ENCODE results near the gene PTTG1IP. TPM values are rescaled to one million over a fixed set of nuclear protein-coding genes. Genes with fewer than 3 reads are reported as not detected.

The PTTG1IP gene
- polyA plus RNA-seq, 1 donor (not counting 4 experiments of a cell fraction or from before 2014, with no cell fraction given): 132 TPM

DNA sequence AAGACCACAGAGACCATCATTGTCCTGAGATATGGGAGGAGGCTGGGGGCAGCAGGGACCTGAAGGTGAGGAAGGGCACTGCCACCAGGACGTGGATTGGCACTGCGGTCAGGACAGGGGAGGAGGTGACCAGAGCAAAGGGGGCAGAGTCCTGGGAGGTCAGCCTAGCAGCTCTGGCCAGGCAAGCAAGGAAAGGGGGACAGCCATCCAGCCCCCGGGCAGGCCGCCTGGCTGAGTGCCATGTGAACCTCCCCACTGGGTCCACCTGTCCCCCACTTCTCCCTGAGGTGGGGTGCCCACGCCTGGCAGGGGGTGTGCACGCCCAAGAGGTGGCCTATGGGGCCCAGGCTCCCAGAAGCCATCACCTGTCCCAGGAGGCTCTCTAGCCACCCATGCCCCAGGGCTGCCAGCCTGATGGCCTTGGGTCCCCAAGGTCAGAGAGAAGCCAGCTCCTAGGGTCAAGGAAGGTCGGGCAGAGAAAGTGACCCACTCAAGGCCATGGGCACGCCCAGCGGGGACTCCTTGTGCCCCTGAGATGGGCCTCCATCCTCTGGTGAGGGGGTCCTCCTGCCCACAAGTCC is 17.6 kb upstream of the PTTG1IP start:
- Histone ChIP-seq H3K4me3 (ENCODE audit: control insufficient read depth in 2 of 3, extremely low read depth in 1 of 3, insufficient read depth in 2 of 3, low read depth in 1 of 3, low read length in 3 of 3) (no peak overlapping the region), H3K27ac (ENCODE audit: control insufficient read depth, insufficient read depth, low read length) (no peak overlapping the region), H3K9me1 (ENCODE audit: control insufficient read depth, extremely low read depth, insufficient read depth, low read length) (no peaks in the 10 kb centered on the region), H3K9ac (ENCODE audit: control insufficient read depth, extremely low read depth, insufficient read depth, low read length) (no peak overlapping the region), H3K4me2 (ENCODE audit: control insufficient read depth, extremely low read depth, insufficient read depth, low read depth, low read length) (no peak overlapping the region), H3K9me3 (ENCODE audit: control insufficient read depth, low read depth, low read length) (no peaks in the 10 kb centered on the region), H3K4me1 (ENCODE audit: control insufficient read depth, extremely low read depth, insufficient read depth, low read length) (peaks cover 12% of the 10 kb centered on the region), H3K36me3 (ENCODE audit: control insufficient read depth in 2 of 2, extremely low read depth in 1 of 2, insufficient read depth in 2 of 2, low read length in 2 of 2) (no peaks in the 10 kb centered on the region), H4K20me1 (ENCODE audit: control insufficient read depth, extremely low read depth, insufficient read depth, low read length) (no peaks in the 10 kb centered on the region), H3K27me3 (ENCODE audit: control insufficient read depth, extremely low read depth, insufficient read depth, low read length) (peaks cover 81% of the 10 kb centered on the region), H3K79me2 (ENCODE audit: control insufficient read depth, insufficient read depth, low read length) (no peaks in the 10 kb centered on the region), H2AFZ (ENCODE audit: control insufficient read depth, low read length) (no peak overlapping the region)
- no peak for DNase-seq (ENCODE audit: low read depth, low spot score)
- no peak for TF ChIP-seq EZH2 (IDR thresholded peaks at IDR 0.05; ENCODE audit: low read length)
- no peak for TF ChIP-seq CTCF (optimal IDR thresholded peaks at IDR 0.05 in 1 of 3, IDR thresholded peaks at IDR 0.05 in 1 of 3, conservative IDR thresholded peaks at IDR 0.05 in 1 of 3; ENCODE audit: extremely low read depth in 1 of 3, insufficient read depth in 2 of 3, low read length in 3 of 3)
- no peak for FAIRE-seq
- dilution Hi-C loops (cut with MboI; ENCODE audit: extremely low pct_ligation_motif_present, low sequenced_read_pairs): no loop called here

DNA sequence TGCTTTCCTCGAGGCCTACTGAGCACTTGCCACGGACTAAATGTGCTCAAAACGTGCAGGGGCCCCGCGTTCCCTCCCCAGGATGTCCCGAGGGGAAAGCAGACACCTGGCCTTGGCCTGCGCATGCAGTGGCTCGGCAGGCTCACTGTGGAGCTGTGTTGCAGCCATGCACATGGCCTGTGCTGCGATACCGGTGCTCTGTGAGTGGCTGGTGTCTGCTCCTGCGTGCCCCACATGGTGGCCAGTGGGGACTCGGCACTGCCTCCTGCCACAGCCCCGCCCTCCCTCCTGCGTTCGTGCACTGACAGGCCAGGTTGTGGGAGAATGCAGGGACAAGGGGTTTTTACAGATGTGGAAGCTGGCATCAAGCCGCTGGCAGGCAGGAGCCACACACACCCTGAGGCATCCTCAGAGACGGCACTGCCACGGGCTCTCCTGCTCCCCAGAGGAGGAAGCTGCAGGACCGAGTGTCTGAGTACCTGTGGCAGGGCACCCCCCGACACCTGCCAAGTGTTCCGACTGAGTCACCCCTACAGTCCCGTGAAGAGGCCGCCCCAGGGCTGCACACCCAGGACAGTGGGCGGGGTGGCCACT is 16.9 kb upstream of the PTTG1IP start:
- Histone ChIP-seq H3K79me2 (ENCODE audit: control insufficient read depth, insufficient read depth, low read length) (no peaks in the 10 kb centered on the region), H3K36me3 (ENCODE audit: control insufficient read depth in 2 of 2, extremely low read depth in 1 of 2, insufficient read depth in 2 of 2, low read length in 2 of 2) (no peaks in the 10 kb centered on the region), H3K4me3 (ENCODE audit: control insufficient read depth in 2 of 3, extremely low read depth in 1 of 3, insufficient read depth in 2 of 3, low read depth in 1 of 3, low read length in 3 of 3) (peak overlapping the region in 1 of 3 experiments; percentile 7), H2AFZ (ENCODE audit: control insufficient read depth, low read length) (no peak overlapping the region), H3K4me1 (ENCODE audit: control insufficient read depth, extremely low read depth, insufficient read depth, low read length) (peaks cover 12% of the 10 kb centered on the region), H3K4me2 (ENCODE audit: control insufficient read depth, extremely low read depth, insufficient read depth, low read depth, low read length) (peak overlapping the region; percentile 37), H3K27ac (ENCODE audit: control insufficient read depth, insufficient read depth, low read length) (no peak overlapping the region), H3K27me3 (ENCODE audit: control insufficient read depth, extremely low read depth, insufficient read depth, low read length) (peaks cover 87% of the 10 kb centered on the region), H3K9ac (ENCODE audit: control insufficient read depth, extremely low read depth, insufficient read depth, low read length) (no peak overlapping the region), H3K9me1 (ENCODE audit: control insufficient read depth, extremely low read depth, insufficient read depth, low read length) (no peaks in the 10 kb centered on the region), H4K20me1 (ENCODE audit: control insufficient read depth, extremely low read depth, insufficient read depth, low read length) (no peaks in the 10 kb centered on the region), H3K9me3 (ENCODE audit: control insufficient read depth, low read depth, low read length) (no peaks in the 10 kb centered on the region)
- FAIRE-seq: no peak
- dilution Hi-C loops (cut with MboI; ENCODE audit: extremely low pct_ligation_motif_present, low sequenced_read_pairs): no loop called here
- TF ChIP-seq EZH2 (IDR thresholded peaks at IDR 0.05; ENCODE audit: low read length) (no peak), CTCF (optimal IDR thresholded peaks at IDR 0.05 in 1 of 3, IDR thresholded peaks at IDR 0.05 in 1 of 3, conservative IDR thresholded peaks at IDR 0.05 in 1 of 3; ENCODE audit: extremely low read depth in 1 of 3, insufficient read depth in 2 of 3, low read length in 3 of 3) (no peak)
- no peak for DNase-seq (ENCODE audit: low read depth, low spot score)
